ENCODE measurements around the gene KIF6. TPM values are rescaled to one million over a fixed set of nuclear protein-coding genes. Genes with fewer than 3 reads are reported as not detected.
"Not testable (repeated sequence)": the region's sequence is repeated elsewhere in the genome, so short reads cannot be mapped to it uniquely, and the experiment has no call there.

Gene KIF6
- total RNA-seq, 1 donor from 2014 or later = 2.7 TPM

- H3K4me3 ChIP-seq = no peak overlapping the region
- DNase-seq (ENCODE audit: low spot score) = peak; percentile 42
- no peaks in the 10 kb centered on the region for H3K4me1 ChIP-seq
- Mint-ChIP-seq H3K9me3 (peaks cover 23% of the 10 kb centered on the region), H3K36me3 (no peaks in the 10 kb centered on the region), H3K27ac (no peak overlapping the region), H3K4me3 (no peak overlapping the region), H3K4me1 (peaks cover 10% of the 10 kb centered on the region), H3K27me3 (ENCODE audit: insufficient read depth, low read depth) (peaks cover 6% of the 10 kb centered on the region)
- H3K36me3 ChIP-seq = no peaks in the 10 kb centered on the region
- no peaks in the 10 kb centered on the region for H3K27me3 ChIP-seq
- no peaks in the 10 kb centered on the region for H3F3A ChIP-seq (ENCODE audit: low read depth)
- H3K79me2 ChIP-seq (ENCODE audit: low read depth) = no peaks in the 10 kb centered on the region
- TF ChIP-seq CTCF (IDR thresholded peaks at IDR 0.05) (no peak), EZH2 (IDR thresholded peaks at IDR 0.05) (no peak), EZH2phosphoT487 (IDR thresholded peaks at IDR 0.05) (no peak)
- H3K4me2 ChIP-seq = peak overlapping the region; percentile 38
- no peaks in the 10 kb centered on the region for H4K20me1 ChIP-seq (ENCODE audit: low read depth)
- H3K27ac ChIP-seq = no peak overlapping the region
- H3K9ac ChIP-seq = no peak overlapping the region
- H2AFZ ChIP-seq (replicated peaks) = no peak overlapping the region
- H3K9me3 ChIP-seq (ENCODE audit: low read depth) = no peaks in the 10 kb centered on the region
Observed at GRCh38 chr6:39508515-39508914, 216.7 kb downstream of the KIF6 start.

DNA sequence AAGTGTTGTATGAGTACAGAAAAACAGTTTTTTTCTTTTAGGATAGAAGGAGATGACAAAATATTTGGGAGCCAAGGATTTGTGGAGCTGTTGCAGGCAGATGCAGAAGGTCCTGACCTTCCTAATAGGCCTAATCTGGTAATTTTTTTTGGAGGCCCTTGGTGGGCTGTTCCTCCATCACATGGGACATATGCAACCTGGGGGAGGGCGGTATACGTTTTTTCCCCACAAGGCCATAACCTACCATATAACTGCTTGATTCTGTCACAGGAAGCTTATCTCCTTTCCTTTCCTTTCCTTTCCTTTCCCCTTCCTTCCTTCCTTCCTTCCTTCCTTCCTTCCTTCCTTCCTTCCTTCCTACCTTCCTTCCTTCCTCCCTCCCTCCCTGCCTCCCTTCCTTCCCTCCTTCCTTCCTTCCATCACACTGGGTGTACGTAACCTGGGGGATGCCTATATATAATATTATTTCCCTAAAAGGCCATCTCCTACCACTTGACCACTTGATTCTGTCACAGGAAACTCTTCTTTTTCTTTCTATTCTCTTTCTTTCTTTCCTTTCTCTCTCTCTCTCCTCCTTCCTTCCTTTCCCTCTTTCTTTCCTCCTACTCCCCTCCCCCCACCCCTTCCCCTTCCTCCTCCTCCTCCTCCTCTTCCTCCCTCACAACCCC, 217.7 kb downstream of the KIF6 start:
- Mint-ChIP-seq H3K27ac (no peak overlapping the region), H3K36me3 (no peaks in the 10 kb centered on the region), H3K4me3 (no peak overlapping the region), H3K27me3 (ENCODE audit: insufficient read depth, low read depth) (peaks cover 6% of the 10 kb centered on the region), H3K4me1 (peaks cover 10% of the 10 kb centered on the region), H3K9me3 (peaks cover 31% of the 10 kb centered on the region)
- H3K27me3 ChIP-seq = no peaks in the 10 kb centered on the region
- no peaks in the 10 kb centered on the region for H3F3A ChIP-seq (ENCODE audit: low read depth)
- H3K4me2 ChIP-seq = no peak overlapping the region
- H4K20me1 ChIP-seq (ENCODE audit: low read depth) = no peaks in the 10 kb centered on the region
- no peak for DNase-seq (ENCODE audit: low spot score)
- TF ChIP-seq EZH2phosphoT487 (IDR thresholded peaks at IDR 0.05) (no peak), CTCF (IDR thresholded peaks at IDR 0.05) (no peak), EZH2 (IDR thresholded peaks at IDR 0.05) (no peak)
- H2AFZ ChIP-seq (replicated peaks) = no peak overlapping the region
- H3K36me3 ChIP-seq = no peaks in the 10 kb centered on the region
- H3K4me1 ChIP-seq = no peaks in the 10 kb centered on the region
- H3K9me3 ChIP-seq (ENCODE audit: low read depth) = no peaks in the 10 kb centered on the region
- no peak overlapping the region for H3K27ac ChIP-seq
- H3K9ac ChIP-seq = no peak overlapping the region
- H3K79me2 ChIP-seq (ENCODE audit: low read depth) = no peaks in the 10 kb centered on the region
- no peak overlapping the region for H3K4me3 ChIP-seq

DNA sequence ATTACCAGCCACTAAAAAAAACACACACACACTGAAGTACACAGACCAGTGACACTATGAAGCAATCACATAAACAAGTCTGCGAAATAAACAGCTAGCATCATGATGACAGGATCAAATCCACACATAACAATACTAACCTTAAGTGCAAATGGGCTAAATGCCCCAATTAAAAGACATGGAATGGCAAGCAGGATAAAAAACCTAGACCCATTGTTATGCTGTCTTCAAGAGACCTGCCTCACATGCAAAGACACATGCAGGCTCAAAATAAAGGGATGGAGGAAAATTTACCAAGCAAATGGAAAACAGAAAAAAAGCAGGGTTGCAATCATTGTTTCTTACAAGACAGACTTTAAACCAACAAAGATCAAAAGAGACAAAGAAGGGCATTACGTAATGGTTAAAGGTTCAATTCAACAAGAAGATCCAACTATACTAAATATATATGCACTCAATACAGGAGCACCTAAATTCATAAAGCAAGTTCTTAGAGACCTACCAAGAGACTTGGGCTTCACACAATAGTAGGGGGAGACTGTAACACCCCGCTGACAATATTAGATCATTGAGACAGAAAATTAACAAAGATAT, 222.7 kb downstream of the KIF6 start:
- H3K9me3 Mint-ChIP-seq = peaks cover 36% of the 10 kb centered on the region
- H3K9ac ChIP-seq; H3K27ac ChIP-seq; H3K27me3 ChIP-seq; H3K4me3 ChIP-seq; H3K9me3 ChIP-seq (ENCODE audit: low read depth); H3K4me1 ChIP-seq; H3K4me1 Mint-ChIP-seq; H3K27me3 Mint-ChIP-seq (ENCODE audit: insufficient read depth, low read depth); H3K36me3 Mint-ChIP-seq; H4K20me1 ChIP-seq (ENCODE audit: low read depth); H3F3A ChIP-seq (ENCODE audit: low read depth); H3K79me2 ChIP-seq (ENCODE audit: low read depth); H3K4me3 Mint-ChIP-seq; H3K27ac Mint-ChIP-seq; H3K4me2 ChIP-seq; H3K36me3 ChIP-seq; DNase-seq (ENCODE audit: low spot score); H2AFZ ChIP-seq (replicated peaks): not testable (repeated sequence)

- no peak overlapping the region for H2AFZ ChIP-seq (replicated peaks)
- H4K20me1 ChIP-seq (ENCODE audit: low read depth) = no peaks in the 10 kb centered on the region
- no peak overlapping the region for H3K4me3 ChIP-seq
- H3F3A ChIP-seq (ENCODE audit: low read depth) = no peaks in the 10 kb centered on the region
- Mint-ChIP-seq H3K27me3 (ENCODE audit: insufficient read depth, low read depth) (peaks cover 2% of the 10 kb centered on the region), H3K4me1 (peaks cover 3% of the 10 kb centered on the region), H3K36me3 (peaks cover 2% of the 10 kb centered on the region), H3K27ac (no peak overlapping the region), H3K4me3 (no peak overlapping the region), H3K9me3 (peaks cover 31% of the 10 kb centered on the region)
- H3K79me2 ChIP-seq (ENCODE audit: low read depth) = no peaks in the 10 kb centered on the region
- DNase-seq (ENCODE audit: low spot score) = no peak
- no peaks in the 10 kb centered on the region for H3K27me3 ChIP-seq
- no peak overlapping the region for H3K4me2 ChIP-seq
- no peaks in the 10 kb centered on the region for H3K4me1 ChIP-seq
- H3K36me3 ChIP-seq = no peaks in the 10 kb centered on the region
- H3K9me3 ChIP-seq (ENCODE audit: low read depth) = no peaks in the 10 kb centered on the region
- H3K27ac ChIP-seq = no peak overlapping the region
- no peak for TF ChIP-seq EZH2 (IDR thresholded peaks at IDR 0.05)
- no peak overlapping the region for H3K9ac ChIP-seq
Observed at GRCh38 chr6:39499053-39499452, 226.2 kb downstream of the KIF6 start.

All from neural progenitor cell (in vitro differentiated cells).